Subcutaneous adipose tissue (tissue), 4 donors: ENCODE results near the gene PCDH9. TPM values are rescaled to one million over a fixed set of nuclear protein-coding genes. Genes with fewer than 3 reads are reported as not detected.

Experiments used
- total RNA-seq, 4 donors: library from RNA; depleted of rRNA; stranded (reverse); fragments of >200 nt; gene quantifications; one replicate each; pipeline ENCODE4 v1.1.0, GENCODE V29; 2016
- TF ChIP-seq, protein P1 (sequence below): fragments of 450-650 bp; IDR thresholded peaks from one replicate; pipeline ENCODE4 v1.5.1; 2016; ENCODE audit warnings: low read depth, mild to moderate bottlenecking, control low read depth, antibody characterized with exemption, moderate library complexity

The PCDH9 gene
- total RNA-seq, 4 donors from 2014 or later: 9.0 to 28.4 (median 12.0) TPM

DNA sequence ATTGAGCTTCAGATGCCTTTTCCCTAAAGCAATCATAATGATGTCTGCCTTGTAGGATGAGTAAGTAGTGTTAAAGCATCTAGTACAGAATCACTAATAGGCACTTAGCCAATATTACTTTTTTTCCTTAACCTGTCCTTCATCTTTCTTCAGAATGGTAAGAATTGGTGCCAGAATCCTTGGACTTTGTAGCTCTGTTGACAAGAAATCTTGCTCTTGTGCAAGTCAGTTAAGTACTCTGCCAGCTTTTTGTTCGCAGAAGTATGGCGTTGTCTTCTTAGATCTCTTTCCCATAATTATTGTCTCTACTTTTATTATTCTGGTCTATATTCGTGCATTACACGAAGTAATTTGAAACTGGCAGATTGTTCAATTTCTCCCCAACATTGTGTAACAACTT lies 554.5 kb downstream of the PCDH9 start:
- TF ChIP-seq, protein P1, sequence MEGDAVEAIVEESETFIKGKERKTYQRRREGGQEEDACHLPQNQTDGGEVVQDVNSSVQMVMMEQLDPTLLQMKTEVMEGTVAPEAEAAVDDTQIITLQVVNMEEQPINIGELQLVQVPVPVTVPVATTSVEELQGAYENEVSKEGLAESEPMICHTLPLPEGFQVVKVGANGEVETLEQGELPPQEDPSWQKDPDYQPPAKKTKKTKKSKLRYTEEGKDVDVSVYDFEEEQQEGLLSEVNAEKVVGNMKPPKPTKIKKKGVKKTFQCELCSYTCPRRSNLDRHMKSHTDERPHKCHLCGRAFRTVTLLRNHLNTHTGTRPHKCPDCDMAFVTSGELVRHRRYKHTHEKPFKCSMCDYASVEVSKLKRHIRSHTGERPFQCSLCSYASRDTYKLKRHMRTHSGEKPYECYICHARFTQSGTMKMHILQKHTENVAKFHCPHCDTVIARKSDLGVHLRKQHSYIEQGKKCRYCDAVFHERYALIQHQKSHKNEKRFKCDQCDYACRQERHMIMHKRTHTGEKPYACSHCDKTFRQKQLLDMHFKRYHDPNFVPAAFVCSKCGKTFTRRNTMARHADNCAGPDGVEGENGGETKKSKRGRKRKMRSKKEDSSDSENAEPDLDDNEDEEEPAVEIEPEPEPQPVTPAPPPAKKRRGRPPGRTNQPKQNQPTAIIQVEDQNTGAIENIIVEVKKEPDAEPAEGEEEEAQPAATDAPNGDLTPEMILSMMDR: no peak

DNA sequence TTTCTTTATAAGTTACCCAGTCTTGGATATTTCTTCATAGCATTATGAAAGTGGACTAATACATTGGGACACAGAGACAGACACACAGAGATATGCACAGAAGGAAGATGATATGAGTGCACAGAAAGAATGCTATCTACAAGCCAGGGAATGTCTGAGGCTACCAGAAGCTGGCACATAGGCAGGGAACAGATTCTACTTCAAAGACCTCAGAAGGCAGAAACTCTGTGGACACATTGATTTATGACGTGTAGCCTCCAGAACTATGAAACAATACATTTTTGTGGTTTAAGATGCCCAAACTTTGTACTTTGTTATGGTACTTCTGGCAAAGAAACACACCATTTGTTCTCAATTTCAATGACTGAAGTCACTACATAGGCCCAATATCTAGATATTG lies 556.7 kb downstream of the PCDH9 start:
- TF ChIP-seq, protein P1: no peak

DNA sequence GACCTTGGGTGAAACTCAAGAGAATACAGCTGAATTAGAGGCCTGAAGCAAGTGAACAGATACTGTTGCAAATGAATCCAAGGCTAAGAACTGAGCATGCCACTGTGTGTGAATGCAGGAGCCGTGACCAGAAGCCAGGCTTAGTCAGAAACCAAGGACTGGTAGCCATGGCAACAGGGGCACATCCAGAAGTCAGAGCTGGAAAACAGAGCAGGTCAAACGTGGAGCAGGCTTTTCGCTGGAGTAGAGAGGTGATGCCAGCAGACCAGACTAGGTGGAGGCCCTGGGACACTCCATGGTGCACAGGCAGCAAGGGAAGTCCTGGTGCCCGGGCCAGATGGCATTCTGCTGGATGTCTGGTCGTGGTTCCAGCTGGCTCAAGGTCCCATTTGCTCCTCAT lies 564.1 kb downstream of the PCDH9 start:
- TF ChIP-seq, protein P1: no peak

DNA sequence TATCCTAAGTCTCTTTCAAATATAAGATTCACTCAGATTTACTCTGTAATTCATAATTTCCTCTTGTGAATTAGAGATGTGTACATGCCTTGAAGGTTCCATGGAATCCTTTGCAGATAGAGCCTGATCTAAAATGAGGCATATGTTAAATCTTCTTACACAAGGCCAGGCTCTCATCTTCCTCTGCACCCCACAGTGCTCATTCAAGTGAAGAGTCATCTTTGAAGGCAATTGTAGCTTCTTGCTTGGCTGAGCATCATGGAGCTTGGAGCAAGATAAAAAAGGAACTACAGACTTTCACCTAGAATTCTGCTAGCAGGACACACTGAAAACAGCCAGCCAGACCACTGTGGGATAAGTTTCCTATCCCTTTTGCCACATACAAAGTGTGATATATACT lies 566.4 kb downstream of the PCDH9 start:
- TF ChIP-seq, protein P1: no peak

DNA sequence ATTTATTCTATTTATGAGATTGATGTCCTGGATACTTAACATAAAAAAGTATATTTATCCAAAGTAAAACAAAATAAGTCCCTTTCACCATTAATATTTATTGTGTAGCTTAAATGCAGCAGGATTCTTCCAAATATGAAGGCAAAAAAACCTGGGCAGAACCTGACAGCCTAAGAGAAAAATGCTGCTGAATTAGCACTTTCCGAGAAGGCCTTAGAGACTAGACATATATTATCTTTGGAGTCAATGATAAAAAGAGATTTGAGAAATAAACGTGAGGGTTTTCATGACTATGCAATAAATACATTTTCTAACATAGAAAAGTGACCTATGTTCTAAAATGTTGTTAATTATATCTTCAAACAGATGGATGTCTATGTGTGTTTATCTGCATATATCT lies 566.9 kb downstream of the PCDH9 start:
- TF ChIP-seq, protein P1: no peak

DNA sequence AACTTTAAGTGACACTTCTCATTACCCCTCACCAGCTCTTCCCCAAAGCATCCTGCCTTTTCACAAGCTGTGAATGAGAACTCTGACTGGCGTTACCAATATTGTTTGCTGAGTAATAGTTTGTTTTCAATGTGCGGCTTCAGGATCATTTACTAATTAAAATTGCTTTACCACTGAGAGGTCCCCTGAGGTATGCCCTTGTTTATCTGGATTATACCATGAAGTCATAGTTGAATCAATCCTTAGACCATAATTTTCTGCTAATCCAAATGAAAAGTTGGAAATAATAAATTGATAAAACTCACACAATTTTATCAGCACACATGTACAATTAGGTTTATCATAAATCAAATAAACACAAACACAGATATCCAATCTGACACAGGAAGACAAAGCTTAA lies 568.8 kb downstream of the PCDH9 start:
- TF ChIP-seq, protein P1: no peak

DNA sequence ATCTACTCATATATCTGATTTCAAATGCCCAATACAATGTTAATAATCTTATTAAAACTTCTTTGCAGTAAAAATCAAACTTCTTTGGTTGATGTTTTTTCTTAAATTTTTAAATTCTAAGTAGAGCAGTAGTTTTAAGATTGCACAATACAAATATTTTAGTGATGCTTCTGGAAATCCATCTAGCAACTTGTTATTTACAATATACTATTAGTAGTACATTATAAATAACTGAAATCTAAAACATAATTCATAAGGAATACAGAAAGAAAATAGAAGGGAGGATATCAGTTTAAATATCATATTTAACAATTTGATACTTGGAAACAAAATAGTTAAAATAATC lies 569.7 kb downstream of the PCDH9 start:
- TF ChIP-seq, protein P1: no peak
